22Rv1 (cell line): ENCODE results near the gene TIMM23.

ENCODE experiments used
- ZFX ChIP-seq: fragments of 450-650 bp; IDR thresholded peaks from 2 replicates; pipeline ENCODE4 v1.6.1; 2017; ENCODE audit warnings: antibody characterized with exemption, borderline replicate concordance
- TF ChIP-seq, protein P1 (sequence below): fragments of 450-650 bp; IDR thresholded peaks from 2 replicates; pipeline ENCODE4 v1.5.1; 2017; ENCODE audit warnings: mild to moderate bottlenecking

DNA sequence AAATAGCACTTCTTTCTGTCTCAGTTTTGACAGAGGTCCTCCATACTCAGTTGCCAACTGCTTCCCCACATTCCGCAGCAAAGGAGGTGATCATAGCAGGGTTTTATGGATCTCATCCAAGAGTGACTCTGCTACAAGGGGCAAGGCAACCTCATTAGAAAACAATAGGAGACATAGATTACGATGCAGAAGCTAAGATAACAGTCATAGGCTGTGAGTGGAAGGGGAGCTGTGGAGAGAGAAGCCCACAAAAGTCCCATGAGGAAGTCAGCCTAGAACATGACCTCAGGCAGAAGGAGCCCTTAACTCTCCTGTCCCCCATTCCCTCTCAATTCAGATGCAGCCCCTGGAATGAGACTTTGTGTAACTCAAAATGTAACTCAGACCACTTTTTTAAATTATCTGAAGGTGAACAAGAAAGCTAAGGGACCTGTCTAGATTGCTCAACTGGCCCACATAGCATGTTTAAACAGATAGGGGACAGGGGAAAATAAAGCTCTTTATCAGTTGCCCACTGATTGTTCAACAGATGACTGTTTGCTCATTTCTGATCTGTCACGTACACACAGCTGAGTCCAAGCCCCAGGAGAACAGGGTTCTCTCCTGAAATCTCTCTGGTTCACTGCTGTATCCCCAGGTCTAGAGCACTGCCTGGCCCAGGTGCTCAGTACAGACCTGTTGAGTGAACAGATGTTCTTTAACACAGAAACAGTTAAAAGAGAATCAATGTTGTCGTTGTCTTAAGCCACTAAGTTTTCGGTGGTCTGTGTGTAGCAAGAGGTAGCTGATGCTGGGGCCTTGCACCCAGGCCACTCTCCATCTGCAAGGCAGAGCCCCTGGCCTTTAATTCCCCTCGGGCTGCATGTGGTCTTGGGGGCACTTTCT, 59.6 kb downstream of the TIMM23 start:
- TF ChIP-seq, protein P1, sequence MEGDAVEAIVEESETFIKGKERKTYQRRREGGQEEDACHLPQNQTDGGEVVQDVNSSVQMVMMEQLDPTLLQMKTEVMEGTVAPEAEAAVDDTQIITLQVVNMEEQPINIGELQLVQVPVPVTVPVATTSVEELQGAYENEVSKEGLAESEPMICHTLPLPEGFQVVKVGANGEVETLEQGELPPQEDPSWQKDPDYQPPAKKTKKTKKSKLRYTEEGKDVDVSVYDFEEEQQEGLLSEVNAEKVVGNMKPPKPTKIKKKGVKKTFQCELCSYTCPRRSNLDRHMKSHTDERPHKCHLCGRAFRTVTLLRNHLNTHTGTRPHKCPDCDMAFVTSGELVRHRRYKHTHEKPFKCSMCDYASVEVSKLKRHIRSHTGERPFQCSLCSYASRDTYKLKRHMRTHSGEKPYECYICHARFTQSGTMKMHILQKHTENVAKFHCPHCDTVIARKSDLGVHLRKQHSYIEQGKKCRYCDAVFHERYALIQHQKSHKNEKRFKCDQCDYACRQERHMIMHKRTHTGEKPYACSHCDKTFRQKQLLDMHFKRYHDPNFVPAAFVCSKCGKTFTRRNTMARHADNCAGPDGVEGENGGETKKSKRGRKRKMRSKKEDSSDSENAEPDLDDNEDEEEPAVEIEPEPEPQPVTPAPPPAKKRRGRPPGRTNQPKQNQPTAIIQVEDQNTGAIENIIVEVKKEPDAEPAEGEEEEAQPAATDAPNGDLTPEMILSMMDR: no peak
- no peak for TF ChIP-seq ZFX
